HG02642 (cell line): ENCODE results near the gene ERICH6.

Source experiments
- ATAC-seq: cut with Tn5 transposase; IDR thresholded peaks from one replicate; pipeline ENCODE4 v1.9.1; 2021; ENCODE audit warnings: mild to moderate bottlenecking; ENCODE audit not compliant: unreplicated experiment, poor library complexity

The ERICH6 gene

DNA sequence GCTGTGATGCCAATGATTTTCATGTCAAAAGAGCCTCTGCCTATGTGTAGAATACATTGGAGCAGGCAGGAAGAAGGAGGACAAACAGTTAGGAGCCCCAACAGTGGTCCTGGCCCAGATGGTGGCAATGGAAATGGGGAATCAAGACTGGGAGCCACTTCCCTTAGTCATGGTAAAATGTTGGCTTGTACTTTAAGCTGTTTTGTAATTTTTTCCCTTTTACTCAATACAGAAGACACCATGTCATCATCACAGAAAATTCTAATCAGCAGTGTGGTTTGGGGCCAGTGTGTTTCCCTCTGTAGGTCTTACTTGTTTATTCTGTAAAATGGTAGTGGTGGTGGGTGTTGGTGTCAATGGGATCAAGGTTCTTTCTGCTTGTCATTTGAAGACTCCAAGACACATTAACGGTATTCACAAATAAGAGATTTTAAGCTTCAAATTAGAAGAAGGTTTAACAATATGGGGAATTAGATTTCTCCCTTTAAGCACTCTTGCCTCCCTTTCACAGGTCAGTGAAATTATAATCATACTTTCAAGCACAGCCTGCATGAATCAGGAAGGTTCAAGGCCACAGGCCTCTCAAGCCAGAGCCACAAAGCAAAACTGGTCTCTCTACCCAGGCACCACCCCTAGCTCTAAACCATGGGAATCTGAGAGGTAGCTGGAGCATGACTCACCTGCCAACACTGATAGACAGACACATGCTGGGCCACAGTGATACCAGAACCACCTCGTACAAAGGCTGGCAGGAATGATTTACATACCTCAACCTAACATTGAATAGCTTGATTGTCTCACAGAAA, 34.4 kb upstream of the ERICH6 start:
- ATAC-seq = peak; percentile 49

DNA sequence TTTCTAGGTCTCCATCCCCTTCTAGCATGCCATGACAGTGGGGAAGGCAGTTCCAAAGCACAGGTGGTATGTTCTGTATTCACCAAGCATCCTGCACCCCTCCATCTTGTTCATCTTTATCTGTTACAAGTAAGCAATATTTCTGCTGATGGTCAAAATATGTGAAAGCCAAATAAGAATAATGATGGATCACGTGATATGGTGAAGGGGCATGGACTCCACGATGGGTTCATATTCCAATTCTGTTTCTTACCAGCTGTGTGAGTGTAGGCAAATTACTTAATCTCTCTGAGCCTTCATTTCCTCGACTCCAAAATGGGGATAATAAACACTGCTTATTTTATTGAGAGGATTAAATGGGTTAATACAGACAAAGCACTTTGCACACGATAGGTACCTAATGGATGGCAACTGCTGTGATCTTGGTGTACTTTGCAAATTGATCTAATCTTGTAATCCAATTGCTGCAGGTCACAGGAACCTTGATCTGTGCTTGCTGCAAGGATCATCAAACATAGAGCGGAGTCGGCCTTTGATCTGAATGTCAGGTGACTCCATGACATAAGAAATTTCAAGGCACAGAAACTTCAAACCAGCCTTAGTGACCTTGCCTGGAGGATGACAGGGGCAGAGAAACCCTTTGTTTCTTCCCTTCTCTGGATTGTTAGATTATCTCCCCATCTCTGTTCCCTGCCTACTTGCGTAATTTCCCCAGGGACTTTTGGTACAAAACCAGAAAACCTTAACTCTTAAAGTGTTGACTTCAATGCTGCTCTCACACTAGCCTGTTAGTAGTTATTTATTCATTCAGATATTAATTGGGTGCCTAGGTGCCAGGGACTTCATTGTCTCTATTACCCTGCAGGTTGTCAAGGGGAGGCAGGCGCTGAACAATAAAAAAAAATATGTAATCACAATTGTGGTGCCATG, 33.4 kb upstream of the ERICH6 start:
- ATAC-seq = no peak

DNA sequence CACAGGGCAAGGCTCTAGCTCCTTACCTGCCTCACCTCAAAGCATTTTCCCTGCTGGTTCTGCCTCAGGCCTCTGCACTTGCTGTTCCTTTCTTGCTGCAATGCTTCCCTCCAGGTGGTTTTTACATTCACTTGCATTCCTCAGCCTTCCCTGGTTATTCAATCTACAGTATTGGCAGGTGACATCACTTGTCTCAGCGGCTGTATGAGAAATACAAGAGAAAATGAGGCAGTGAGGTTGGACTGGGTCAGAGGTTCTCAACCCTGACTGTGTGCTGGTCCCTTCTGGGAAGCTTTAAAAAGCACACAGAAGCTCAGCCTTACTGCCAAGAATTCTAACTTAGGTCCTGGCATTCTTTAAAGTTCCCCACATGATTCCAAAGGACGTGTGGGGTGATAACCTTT, 32.6 kb upstream of the ERICH6 start:
- no peak for ATAC-seq

GRCh38 chr3:150734795-150735119, 31.0 kb upstream of the ERICH6 start:
- no peak for ATAC-seq

- no peak for ATAC-seq
Measured at GRCh38 chr3:150733936-150734794, 30.4 kb upstream of the ERICH6 start.

GRCh38 chr3:150733373-150733935, 29.7 kb upstream of the ERICH6 start:
- no peak for ATAC-seq

GRCh38 chr3:150729682-150730360, 26.1 kb upstream of the ERICH6 start:
- ATAC-seq = no peak

GRCh38 chr3:150727653-150728502, 24.2 kb upstream of the ERICH6 start:
- ATAC-seq = no peak

DNA sequence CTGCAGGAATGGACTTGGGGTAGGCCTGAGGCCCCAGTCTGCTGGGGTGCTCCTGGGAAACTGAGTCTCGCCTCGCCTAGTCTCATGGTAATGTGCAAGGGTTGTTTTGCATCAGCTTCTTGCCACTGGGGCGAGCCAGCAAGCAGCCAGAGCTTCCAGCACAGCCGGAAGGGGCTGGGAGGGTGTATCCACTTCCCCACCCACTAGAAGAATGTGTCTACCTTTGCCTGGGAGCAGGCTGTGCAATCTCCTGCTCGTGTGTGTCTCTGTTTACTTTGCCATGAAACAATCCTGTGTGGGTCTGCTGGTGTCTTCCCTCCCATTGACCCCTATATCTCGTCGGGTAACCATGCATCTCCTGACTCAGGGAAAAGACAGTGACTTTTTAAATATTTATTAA, 21.8 kb upstream of the ERICH6 start:
- no peak for ATAC-seq

DNA sequence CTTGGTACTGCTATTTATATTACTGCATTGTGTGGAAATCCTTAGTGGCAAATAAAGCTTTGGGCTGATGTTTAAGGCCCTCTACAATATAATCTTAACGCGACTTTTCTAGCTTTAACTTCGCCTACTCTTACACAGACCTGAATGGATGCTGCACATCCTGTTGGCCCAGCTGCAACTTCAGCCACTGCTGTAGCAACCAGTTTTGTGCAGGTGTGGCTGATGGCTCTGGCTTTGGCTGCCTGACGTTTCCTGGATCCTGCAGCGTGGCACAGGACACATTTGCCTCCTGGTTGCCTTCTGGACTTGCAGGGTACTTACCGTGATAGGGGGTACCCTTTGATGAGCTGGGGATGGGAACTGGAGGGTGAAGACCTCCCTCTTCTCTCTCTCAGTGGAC, 20.2 kb upstream of the ERICH6 start:
- no peak for ATAC-seq

- no peak for ATAC-seq
Measured at GRCh38 chr3:150722267-150722666, 18.5 kb upstream of the ERICH6 start.

- ATAC-seq = peak; percentile 77
Measured at GRCh38 chr3:150721285-150722130, 17.8 kb upstream of the ERICH6 start.

- ATAC-seq = no peak
Measured at GRCh38 chr3:150720444-150720843, 16.7 kb upstream of the ERICH6 start.

- no peak for ATAC-seq
Measured at GRCh38 chr3:150710097-150710496, 6.4 kb upstream of the ERICH6 start.

GRCh38 chr3:150703299-150703755, 393 bp downstream of the ERICH6 start:
- peak; percentile 29 for ATAC-seq

- ATAC-seq = no peak
Measured at GRCh38 chr3:150699068-150699639, 4.6 kb downstream of the ERICH6 start.

DNA sequence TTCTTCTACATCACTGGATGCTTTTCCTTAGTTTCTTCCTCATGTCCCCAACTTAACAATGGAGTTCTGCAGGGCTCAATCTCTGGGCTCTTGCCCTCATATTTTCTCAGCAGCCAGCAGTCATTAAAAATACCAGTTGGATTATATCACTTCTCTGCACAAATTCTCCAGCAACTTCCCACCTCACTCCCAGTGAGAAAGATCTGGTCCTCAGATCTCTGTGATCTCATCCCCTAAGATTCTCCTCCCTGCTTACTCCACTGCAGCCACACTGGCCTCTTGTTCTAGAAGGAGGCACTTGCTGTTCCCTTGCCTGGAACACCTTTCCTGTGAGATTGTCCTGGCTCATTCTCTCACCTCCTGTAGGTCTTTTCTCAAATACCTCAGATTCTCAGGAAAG, 6.1 kb downstream of the ERICH6 start:
- ATAC-seq = no peak
